ENCODE results near the gene SDK2.
"Not testable (repeated sequence)": the region's sequence is repeated elsewhere in the genome, so short reads cannot be mapped to it uniquely, and the experiment has no call there.

Gene SDK2

DNA sequence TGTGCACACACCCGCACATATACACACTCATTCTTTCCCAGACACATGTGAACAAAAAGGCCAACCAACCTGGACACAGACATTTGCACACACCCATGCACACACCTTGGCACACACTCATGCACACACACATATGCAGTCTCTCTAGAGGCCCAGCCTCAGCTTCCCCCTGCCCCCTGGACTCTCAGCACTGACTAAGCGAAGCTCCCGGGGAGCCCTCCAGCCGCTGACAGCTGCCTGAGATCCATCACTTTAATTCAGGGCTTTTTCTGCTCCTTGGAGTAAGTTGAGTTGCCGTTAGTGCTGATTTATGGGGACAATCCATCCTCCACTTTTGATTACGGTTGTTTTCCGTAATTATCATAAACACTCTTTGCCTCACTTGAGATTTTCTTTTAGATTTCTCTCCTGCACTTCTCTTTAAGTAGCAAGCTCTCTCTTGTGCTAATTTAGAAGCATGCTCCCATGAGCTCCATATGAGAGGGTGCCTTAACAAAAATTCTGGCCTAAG, 173.9 kb downstream of the SDK2 start:
- FAIRE-seq, result no peak
- no peak for DNase-seq (ENCODE audit: insufficient read length, low spot score)

DNA sequence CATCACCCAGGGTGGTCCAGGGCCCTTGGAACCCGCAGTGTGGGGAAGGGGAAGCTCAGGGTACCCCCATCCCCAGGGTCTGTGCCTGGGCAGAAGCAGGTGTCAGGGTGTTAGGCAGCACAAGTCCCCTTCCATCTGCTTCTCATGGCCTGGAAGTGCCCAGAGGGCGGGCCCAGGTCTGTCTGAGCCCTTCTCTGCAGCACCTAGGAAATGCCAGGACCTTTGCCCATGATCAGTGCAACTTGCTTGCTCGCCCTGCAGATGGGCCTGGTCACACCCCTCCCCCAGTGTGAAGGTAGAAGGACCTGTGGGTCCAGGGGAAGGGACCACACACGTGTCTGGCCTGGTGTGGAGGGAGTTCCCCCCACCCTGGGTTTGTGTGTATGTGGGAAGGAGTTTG, 174.9 kb downstream of the SDK2 start:
- FAIRE-seq (no peak), DNase-seq (ENCODE audit: insufficient read length, low spot score) (no peak)

- no peak for FAIRE-seq
- DNase-seq (ENCODE audit: insufficient read length, low spot score), result no peak
Observed at GRCh38 chr17:73468221-73468620, 176.0 kb downstream of the SDK2 start.

GRCh38 chr17:73467651-73468050, 176.6 kb downstream of the SDK2 start:
- FAIRE-seq (no peak), DNase-seq (ENCODE audit: insufficient read length, low spot score) (no peak)

DNA sequence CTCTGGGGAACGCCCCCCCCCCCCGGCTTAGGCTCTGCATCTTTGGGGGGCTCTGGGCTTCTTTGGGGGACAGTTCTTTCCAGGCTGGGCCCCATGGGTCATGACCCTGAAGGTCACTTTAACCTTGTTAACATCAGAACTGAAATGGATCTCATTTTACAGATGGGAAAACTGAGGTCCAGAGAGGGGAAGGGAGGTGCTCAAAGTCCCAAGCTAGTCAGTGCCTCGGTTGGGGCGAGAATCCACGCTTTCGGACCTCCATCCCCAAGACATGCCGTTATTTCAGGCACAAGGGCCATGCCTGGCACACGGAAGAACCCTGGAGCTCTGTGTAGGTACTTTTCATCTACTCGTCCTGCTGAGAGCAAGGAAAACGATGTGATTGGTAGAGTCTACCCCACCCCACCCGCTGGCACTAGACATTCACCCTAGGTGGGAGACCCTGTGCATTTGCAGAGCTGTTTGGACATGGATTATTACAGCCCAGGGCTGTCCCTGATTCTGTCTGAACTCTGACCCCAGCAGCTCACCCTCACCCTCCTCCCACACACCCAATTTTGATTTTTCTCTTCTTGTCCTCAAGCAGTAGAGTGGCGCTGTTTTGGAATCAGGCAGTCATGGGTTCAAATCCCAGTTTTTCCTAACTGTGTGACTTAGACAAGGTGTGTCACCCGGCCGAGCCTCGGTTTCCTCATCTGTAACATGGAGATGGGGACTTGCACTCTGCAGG, 177.4 kb downstream of the SDK2 start:
- DNase-seq (ENCODE audit: insufficient read length, low spot score) (no peak), FAIRE-seq (no peak)

GRCh38 chr17:73465953-73466230, 178.4 kb downstream of the SDK2 start:
- FAIRE-seq, result no peak

GRCh38 chr17:73465130-73465952, 178.9 kb downstream of the SDK2 start:
- FAIRE-seq, result no peak
- no peak for DNase-seq (ENCODE audit: insufficient read length, low spot score)

More at GRCh38 chr17:73465953-73466230, 178.4 kb downstream of the SDK2 start:
- DNase-seq (ENCODE audit: insufficient read length, low spot score), result no peak

GRCh38 chr17:73464447-73464846, 179.8 kb downstream of the SDK2 start:
- DNase-seq (ENCODE audit: insufficient read length, low spot score) (no peak), FAIRE-seq (no peak)

DNA sequence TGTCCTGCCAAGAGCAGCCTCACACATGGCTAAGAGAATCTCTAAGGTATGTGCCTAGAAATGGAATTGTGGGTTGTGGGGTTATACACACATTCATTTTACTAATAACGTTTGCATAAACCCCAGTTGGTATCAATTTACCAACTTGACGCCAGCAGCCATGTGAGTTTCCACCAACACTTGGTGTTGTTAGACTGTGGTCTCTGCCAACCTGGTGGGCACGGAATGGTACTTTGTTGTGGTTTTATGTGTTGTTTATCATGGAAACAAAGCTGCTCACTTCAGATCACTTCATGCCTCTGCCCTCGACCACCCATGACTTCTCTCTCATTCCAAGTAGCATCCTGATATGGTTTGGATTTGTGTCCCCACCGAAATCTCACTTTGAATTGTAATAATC, 180.4 kb downstream of the SDK2 start:
- no peak for FAIRE-seq

DNA sequence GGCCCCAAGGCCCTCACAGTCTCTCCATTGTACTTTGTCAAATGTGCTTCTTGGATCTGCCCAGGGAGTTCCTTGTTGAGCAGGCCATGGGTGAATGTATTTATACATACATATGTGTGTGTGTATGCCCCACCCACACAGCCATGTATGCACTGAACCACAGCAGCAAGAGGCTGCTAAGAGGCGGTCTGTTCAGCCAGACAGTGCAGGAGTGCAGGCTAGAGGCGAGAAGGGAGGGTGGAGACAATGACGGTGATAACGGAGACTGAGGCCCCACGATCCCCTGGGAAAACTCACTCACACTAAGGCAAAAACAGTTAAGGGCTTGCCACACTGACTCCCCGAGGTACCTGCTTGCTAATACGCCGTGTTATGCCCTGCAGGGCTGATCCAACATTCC, 181.4 kb downstream of the SDK2 start:
- DNase-seq (ENCODE audit: insufficient read length, low spot score) (no peak), FAIRE-seq (no peak)

More for the DNA sequence above, 180.4 kb downstream of the SDK2 start:
- no peak for DNase-seq (ENCODE audit: insufficient read length, low spot score)

DNA sequence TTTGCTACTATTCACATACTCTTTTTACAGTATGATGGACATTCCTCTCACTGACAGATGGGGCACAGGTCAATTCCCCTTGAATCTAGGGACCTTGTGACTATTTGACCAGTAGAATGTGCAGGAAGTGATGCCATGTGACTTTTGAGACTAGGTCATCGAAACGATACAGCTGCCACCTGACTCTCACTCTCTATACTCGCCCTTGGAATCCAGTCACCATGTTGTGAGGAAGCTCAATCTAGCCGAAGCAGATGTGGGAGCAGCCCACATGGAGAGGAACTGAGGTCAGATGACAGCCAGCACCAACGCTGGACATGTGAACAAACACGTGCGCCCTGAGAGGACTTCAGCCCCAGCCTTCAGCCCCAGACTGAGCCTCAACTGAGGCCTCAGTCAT, 184.3 kb downstream of the SDK2 start:
- FAIRE-seq (no peak), DNase-seq (ENCODE audit: insufficient read length, low spot score) (no peak)

DNA sequence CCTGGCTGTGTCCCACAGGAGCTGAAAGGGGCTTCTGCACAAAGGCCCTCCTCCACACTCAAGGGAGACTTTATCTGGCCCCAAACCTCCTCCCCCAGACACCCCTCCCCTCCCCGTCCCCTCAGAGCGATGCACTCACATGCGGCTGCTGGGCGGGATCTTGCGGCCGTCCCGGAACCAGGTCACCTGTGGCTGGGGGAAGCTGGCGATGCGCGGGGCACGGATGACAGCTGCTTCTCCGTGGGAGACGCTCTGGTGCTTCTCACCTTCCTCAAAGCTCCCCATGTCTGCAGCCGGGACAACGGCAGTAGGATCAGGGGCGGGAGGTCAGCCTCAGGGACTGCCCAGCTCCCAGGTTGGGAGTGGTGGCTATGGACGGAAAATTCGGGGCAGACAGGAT, 188.5 kb downstream of the SDK2 start:
- no peak for FAIRE-seq

GRCh38 chr17:73455050-73455687, 189.1 kb downstream of the SDK2 start:
- FAIRE-seq, result no peak
- DNase-seq (ENCODE audit: insufficient read length, low spot score), result no peak

More for the DNA sequence above, 188.5 kb downstream of the SDK2 start:
- no peak for DNase-seq (ENCODE audit: insufficient read length, low spot score)

DNA sequence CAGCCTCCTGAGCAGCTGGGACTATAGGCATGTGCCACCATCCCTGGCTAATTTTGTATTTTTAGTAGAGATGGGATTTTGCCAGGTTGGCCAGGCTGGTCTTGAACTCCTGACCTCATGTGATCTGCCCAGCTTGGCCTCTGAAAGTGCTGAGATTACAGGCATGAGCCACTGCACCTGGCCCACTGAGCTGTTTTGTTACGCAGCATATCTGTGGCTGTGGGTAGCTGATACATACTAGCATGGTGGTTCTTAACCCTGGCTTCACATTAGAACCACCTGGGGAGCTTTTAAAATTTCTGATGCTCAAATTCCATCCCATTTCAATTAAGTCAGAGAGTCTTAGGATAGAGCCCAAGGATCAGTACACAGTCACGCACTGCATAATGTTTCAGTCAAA, 190.8 kb downstream of the SDK2 start:
- not testable (repeated sequence) for FAIRE-seq; DNase-seq (ENCODE audit: insufficient read length, low spot score)

DNA sequence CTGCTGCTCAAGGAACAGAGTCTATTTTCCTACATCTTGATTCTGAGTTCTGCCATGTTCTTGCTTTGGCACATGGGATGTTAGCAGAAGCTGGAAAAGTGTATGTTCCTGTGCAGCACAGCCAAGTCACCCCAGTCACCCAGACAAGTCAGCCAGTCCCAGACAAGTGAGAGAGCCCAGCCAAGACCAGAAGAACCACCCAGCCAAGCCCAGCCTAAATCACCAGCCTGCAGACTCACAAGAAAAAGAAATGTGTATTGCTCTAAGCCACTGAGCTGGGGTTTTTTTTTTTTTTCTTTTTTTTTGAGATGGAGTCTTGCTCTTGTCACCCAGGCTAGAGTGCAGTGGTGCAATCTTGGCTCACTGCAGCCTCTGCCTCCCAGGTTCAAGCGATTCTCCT, 191.2 kb downstream of the SDK2 start:
- DNase-seq (ENCODE audit: insufficient read length, low spot score) (no peak), FAIRE-seq (no peak)

- DNase-seq (ENCODE audit: insufficient read length, low spot score), result no peak
- no peak for FAIRE-seq
Observed at GRCh38 chr17:73452009-73452408, 192.2 kb downstream of the SDK2 start.

DNA sequence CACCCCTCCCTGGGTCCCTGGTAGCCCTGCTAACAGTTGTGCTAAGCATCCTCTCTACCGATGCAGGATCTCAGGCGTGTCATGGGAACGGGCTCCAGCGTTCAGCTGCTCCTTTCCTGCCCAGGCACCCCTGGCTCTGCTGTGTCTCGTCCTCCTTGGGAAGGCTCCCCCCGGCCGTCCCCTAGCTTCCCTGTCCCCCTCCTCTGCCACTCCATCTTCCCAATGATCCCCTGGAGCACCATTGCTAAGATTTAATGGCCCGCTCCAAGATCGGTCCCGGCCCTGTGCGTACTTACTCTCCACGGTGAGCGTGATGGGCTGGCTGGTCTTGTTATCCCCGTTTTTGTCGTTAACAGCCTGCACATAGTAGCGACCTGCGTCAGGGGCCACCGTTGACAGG, 196.9 kb downstream of the SDK2 start:
- DNase-seq (ENCODE audit: insufficient read length, low spot score) (no peak), FAIRE-seq (no peak)

DNA sequence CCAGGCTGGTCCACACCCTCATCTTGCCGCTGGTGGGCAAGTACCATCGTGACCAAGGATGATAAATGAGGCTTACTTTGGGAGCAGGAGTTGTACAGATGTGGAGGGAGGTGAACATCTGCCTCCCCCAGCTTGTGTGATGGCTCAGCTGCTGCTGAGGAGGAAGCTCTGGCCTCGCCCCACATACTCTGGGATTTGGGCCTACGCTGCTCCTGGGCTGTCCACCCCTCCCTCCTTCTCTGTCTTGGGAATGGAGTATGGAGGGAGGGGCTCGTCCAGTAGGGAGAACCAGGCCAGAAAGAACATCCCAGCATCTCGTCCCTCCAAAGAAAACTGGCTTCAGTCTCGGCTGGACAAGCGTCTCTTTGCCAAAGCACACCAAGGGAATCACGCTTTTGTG, 197.6 kb downstream of the SDK2 start:
- FAIRE-seq (no peak), DNase-seq (ENCODE audit: insufficient read length, low spot score) (no peak)

DNA sequence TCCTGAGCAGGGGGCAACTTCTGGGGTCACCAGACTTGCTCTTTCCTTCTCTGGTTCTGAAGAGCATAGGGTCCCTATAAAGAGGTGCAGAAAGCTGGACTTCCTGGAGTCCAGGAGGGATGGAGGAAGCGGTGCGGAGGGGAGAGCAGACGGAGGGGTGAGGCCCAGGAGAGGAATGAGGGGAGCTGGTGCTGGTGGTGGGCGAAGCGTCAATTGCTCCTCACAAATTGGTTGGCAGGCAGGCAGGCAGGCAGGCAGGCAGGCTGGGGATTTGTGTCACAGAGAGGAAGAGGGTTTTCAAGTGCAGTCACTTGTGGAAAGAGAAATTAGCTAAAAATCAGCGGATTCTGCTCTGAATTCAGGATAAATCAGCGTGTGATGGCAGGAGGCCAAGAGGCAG, 198.8 kb downstream of the SDK2 start:
- FAIRE-seq, result no peak
- DNase-seq (ENCODE audit: insufficient read length, low spot score), result no peak

DNA sequence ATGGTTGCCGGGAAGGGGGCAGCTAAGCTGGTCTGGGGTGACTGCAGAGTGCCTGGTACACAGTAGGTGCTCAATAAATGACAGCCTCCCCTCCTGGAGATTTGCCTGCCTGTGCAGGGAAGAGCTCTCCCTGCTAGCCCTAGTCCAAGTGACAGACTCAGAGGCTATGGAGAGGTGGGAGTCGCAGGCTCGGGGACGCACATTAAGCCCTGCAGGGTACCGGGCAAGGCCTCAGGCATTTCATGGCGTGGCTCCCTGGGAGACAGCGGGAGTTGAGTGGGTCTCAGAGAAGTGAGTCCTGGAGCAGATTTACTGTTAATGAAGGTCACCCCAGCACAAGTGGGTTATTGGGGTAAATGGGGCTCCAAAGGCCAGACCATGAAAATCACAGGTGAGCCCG, 200.2 kb downstream of the SDK2 start:
- FAIRE-seq (no peak), DNase-seq (ENCODE audit: insufficient read length, low spot score) (no peak)

DNA sequence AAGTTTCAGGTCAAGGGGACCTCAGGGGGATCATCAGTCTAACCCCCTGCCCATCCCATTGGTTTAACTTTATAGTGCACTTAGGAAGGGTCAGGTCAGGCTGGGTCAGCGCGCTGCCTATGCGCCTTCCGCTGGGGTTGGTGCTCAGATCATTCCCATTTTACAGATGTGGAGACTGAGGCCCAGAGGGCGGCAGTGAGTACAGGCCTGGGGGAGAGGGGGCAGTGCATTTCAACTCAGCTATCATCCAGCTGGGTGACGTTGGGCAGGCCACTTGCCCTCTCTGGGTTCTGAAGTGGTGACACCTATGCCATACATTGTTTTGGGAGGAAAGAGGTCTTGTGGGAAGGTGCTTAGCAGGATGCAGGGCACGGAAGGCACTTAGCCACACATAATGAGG, 204.6 kb downstream of the SDK2 start:
- DNase-seq (ENCODE audit: insufficient read length, low spot score) (no peak), FAIRE-seq (no peak)

DNA sequence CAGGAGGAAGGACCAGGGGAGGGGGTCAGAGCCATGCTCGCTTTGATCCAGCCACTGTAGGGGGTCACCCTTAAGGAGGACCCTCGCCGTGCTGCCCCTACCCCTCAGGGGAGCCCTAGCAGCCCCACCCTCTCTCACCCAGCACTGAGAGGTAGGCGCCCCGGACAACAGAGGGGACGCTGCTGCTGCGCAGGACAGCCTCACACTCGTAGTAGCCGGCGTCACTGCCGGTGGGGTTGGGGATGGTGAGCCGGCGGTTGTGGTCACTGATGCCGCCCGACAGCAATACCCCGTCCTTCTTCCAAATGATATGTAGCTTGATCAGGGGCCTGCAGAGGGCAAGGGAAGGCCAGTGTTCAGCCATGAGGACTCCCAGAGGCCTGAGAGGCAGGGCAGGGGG, 206.4 kb downstream of the SDK2 start:
- FAIRE-seq, result no peak
- DNase-seq (ENCODE audit: insufficient read length, low spot score), result no peak
